C4-2B (cell line): ENCODE data around the gene TBX21.
A peak's percentile ranks its signal among the peaks of the same experiment; 100 is the strongest.

ENCODE experiments used
- H3K27ac ChIP-seq: fragments of 450-650 bp; 2 replicates; pipeline ENCODE4 v1.5.1; 2017
- CTCF ChIP-seq: fragments of 450-650 bp; conservative IDR thresholded peaks from 2 replicates; pipeline ENCODE4 v1.5.1; 2017; ENCODE audit warnings: mild to moderate bottlenecking
- ZFX ChIP-seq: fragments of 450-650 bp; IDR thresholded peaks from 2 replicates; pipeline ENCODE4 v1.6.1; 2017

Gene TBX21

GRCh38 chr17:47774987-47775580, 42.0 kb downstream of the TBX21 start:
- TF ChIP-seq CTCF: no peak
- TF ChIP-seq ZFX: no peak
- no peak overlapping the region for H3K27ac ChIP-seq

- H3K27ac ChIP-seq: no peak overlapping the region
- TF ChIP-seq CTCF (peak; percentile 87), ZFX (no peak)
Observed at GRCh38 chr17:47776330-47777197, 43.5 kb downstream of the TBX21 start.

- H3K27ac ChIP-seq: no peak overlapping the region
- no peak for TF ChIP-seq ZFX
- TF ChIP-seq CTCF: no peak
Observed at GRCh38 chr17:47778184-47778635, 45.2 kb downstream of the TBX21 start.

GRCh38 chr17:47781397-47781796, 48.4 kb downstream of the TBX21 start:
- TF ChIP-seq ZFX: no peak
- no peak for TF ChIP-seq CTCF
- H3K27ac ChIP-seq: no peak overlapping the region

GRCh38 chr17:47785538-47786123, 52.6 kb downstream of the TBX21 start:
- H3K27ac ChIP-seq: no peak overlapping the region
- TF ChIP-seq ZFX (no peak), CTCF (no peak)

- peak; percentile 81 for TF ChIP-seq CTCF
- TF ChIP-seq ZFX: no peak
- H3K27ac ChIP-seq: no peak overlapping the region
Observed at GRCh38 chr17:47789611-47790561, 56.9 kb downstream of the TBX21 start.
